ENCODE measurements around the gene BCORL1. TPM values are rescaled to one million over a fixed set of nuclear protein-coding genes. Genes with fewer than 3 reads are reported as not detected.

BCORL1 gene
- total RNA-seq, 1 donor from 2014 or later: 6.1 TPM

GRCh38 chrX:129959493-129959832, 23.0 kb upstream of the BCORL1 start:
- intact Hi-C loops (cut with micrococcal nuclease): no loop called here

- intact Hi-C loops (cut with micrococcal nuclease): loop anchor here (1.0 kb wide), 6 partner anchors 9 to 941 kb away; partner anchors contain the start of genes BCORL1 and ZNF280C
Observed at GRCh38 chrX:129961180-129962083, 21.0 kb upstream of the BCORL1 start.

GRCh38 chrX:129963729-129964128, 18.7 kb upstream of the BCORL1 start:
- intact Hi-C loops (cut with micrococcal nuclease): no loop called here

GRCh38 chrX:129965166-129965565, 17.3 kb upstream of the BCORL1 start:
- intact Hi-C loops (cut with micrococcal nuclease): no loop called here

GRCh38 chrX:129968968-129969367, 13.5 kb upstream of the BCORL1 start:
- intact Hi-C loops (cut with micrococcal nuclease): no loop called here

DNA sequence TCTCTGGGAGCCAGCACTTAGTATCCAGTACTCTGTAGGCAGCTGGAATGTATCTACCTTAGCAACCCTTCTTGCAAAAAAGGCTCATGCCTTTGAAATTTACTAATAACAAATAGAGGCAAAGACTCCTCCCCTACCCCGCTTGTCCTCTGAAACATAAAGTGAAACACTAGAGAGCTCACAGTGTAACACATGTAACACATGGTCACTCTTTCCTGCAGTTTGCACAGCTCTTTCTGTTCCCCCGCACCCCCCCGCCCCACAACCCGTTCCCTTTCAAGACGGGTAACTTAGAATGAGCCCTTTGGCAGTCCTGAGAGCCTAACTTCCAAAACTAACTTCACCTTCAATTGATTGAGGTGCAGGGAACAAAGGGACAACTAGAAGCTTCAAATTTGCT, 6.0 kb upstream of the BCORL1 start:
- intact Hi-C loops (cut with micrococcal nuclease): no loop called here

- intact Hi-C loops (cut with micrococcal nuclease): no loop called here
Observed at GRCh38 chrX:129979207-129979920, 3.1 kb upstream of the BCORL1 start.

GRCh38 chrX:129980001-129980401, 2.4 kb upstream of the BCORL1 start:
- intact Hi-C loops (cut with micrococcal nuclease): loop anchor here (5.0 kb wide), 2 partner anchors 287 to 378 kb away; partner anchors contain the start of gene ZNF280C

DNA sequence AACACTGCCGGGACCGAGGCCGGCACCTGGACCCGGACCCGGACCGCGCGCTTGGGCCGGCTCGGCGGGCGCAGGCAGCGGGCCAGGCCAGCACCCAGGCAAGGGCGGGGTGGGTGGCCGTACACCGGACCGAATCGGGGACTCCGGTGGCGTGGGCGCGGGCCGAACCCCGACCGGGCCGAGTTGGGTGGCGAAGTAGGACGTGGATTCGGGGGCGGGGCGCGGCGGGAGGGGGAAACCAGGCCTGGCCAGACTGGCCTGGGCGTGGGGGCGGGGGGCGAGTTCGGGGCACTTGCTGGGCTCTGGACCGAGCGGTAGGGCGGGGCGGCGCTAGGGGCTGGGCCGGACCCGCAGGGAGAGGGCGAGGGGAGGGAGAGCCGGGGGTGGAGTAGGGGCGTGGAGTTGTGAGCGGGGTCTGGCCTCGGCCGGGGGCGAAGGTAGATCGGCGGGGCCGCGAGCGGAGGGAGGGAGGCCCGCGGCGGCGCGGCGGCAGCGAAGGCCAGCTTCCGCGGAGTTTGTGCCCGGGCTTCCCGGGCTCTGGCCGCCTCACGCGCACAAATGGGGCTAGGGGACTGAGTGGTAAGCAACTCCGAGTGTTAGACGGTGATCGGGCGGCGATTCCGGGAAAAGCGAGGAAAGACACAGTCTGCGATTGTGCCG, 1.8 kb upstream of the BCORL1 start:
- intact Hi-C loops (cut with micrococcal nuclease): loop anchor here (5.0 kb wide), 2 partner anchors 287 to 378 kb away; partner anchors contain the start of gene ZNF280C

DNA sequence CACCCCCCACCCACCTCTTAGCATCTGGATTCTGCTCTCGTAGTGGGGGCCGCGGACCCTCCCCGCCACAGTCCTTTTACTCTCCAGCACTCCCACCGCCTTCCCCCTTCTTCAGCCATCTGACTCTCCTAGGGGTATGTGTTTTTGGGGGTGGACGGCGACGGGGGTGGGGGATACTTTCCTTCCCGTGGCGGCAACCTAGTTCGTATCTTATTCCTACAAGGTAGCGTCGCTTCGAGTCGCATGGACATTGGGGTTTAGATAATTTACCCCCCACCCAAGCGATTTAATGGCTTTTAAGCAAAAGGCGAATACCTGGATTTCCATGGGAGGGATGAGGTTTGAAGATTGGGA, 1.3 kb upstream of the BCORL1 start:
- intact Hi-C loops (cut with micrococcal nuclease): loop anchor here (5.0 kb wide), 2 partner anchors 286 to 379 kb away; partner anchors contain the start of gene ZNF280C

DNA sequence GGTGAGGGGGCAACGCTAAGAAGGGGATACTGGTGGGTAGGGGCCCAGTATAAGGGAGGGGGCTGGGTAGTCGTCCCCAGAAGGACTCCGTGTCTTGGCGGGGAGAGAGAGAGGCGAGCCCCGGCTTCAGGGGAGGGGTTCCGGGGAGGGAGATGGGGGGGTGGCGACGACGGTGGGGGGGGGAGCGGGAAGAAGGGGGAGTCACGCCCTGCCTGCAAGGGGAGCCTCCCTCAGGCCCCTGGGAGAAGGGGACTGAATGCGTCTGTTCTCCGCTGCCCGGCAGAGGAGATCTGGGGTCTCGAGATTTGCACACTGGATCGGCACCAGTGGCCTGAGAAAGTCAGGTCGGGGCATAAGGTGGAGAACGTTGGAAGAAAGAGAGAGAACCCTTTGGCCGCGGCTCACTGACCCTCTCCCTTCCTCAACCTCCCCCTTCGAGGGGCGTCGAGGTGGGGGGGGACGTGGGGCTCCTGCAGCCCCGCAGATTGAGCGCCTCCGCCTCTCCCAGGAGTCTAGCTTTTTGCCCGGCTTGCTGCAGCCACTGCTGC, 609 bp upstream of the BCORL1 start:
- intact Hi-C loops (cut with micrococcal nuclease): loop anchor here (1.0 to 5.0 kb wide), 13 partner anchors 21 to 380 kb away; partner anchors contain the start of genes SASH3, UTP14A, ZDHHC9 and ZNF280C

DNA sequence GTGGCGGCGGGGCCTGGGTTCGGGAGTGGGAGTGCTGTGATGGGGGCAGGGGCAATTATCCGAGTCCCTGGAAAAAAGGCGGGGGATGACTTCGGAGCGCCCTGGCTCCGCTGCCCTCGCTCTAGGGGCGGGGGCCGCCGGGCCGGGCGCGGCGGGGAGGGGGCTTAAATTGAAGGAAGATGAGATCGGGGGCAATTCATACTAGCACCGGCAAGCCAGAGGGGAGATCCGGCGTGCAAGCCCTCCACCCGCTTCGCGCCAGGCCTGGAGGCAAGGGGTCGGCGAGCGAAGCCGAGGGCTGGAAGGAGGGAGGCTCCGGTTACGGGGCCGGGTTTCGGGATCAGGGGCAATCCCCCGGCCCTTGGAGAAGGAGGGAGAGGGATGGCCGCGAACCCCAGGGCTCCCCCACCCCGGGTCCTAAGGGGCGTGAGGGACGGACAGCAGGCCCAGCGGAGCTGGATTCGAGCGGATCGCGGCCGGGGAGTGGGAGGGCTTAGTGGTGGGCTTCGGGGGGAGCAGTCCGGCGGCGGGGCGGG, 1.2 kb downstream of the BCORL1 start:
- intact Hi-C loops (cut with micrococcal nuclease): loop anchor here (2.0 to 5.0 kb wide), 5 partner anchors 31 to 381 kb away; partner anchors contain the start of genes SASH3 and ZNF280C

- intact Hi-C loops (cut with micrococcal nuclease): loop anchor here (5.0 kb wide), 2 partner anchors 283 to 382 kb away; partner anchors contain the start of gene ZNF280C
Observed at GRCh38 chrX:129984111-129984958, 1.9 kb downstream of the BCORL1 start.

GRCh38 chrX:129987871-129988270, 5.4 kb downstream of the BCORL1 start:
- intact Hi-C loops (cut with micrococcal nuclease): no loop called here

DNA sequence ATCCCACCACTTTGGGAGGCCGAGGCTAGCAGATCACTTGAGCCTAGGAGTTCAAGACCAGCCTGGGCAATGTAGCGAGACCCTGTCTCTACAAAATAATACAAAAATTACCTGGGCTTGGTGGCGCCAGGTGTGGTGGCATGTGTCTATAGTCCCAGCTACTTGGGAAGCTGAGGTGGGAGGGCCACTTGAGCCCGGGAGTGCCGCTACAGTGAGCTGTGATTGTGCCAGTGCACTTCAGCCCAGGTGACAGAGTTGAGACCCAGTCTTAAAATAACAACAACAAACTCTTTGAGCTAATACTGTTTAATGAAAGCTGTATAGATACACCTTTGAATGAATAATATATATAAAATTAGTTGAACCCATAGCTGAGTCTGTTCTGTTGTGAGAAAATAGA, 9.7 kb downstream of the BCORL1 start:
- intact Hi-C loops (cut with micrococcal nuclease): no loop called here

- intact Hi-C loops (cut with micrococcal nuclease): no loop called here
Observed at GRCh38 chrX:129996120-129996519, 13.7 kb downstream of the BCORL1 start.

GRCh38 chrX:129997086-129997485, 14.7 kb downstream of the BCORL1 start:
- intact Hi-C loops (cut with micrococcal nuclease): no loop called here

GRCh38 chrX:129998021-129998420, 15.6 kb downstream of the BCORL1 start:
- intact Hi-C loops (cut with micrococcal nuclease): no loop called here

DNA sequence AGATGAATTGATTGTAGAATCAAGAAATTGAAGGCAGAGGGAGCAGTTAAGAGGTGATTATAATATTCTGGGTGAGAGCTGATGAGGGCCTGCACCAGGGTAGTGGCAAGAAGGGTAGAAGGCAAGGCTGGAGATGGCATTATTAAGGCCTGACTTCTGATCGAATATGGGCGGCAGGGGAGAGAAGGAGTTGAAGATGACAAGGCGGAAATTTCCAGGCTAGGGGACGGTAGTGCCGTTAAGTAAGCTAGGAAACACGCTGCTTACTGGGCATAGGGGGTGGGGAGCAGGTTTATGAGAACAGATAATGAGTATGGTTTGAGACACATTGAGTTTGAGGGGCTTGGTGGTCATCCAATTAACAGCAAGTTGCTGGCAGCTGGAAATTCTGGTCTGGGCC, 19.5 kb downstream of the BCORL1 start:
- intact Hi-C loops (cut with micrococcal nuclease): no loop called here

DNA sequence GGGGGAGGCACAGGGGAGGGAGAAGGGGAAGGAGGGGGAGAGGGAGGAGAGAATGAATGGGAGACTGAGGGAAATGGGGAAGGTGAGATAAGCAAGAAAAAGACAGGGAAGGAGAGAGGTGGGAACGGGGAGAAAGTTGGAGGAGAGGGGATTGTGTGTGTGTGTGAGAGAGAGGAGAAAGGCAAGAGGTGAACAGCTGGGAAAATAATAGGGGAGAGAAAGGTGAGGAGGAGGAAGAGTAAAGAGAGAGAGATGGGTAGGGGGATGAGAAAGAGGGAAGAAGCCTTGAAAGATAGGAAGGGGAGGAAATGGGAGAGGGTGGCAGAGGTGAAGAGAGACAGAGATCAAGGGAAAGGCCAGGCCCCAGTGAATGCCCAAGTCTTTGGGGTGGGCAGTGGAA, 20.1 kb downstream of the BCORL1 start:
- intact Hi-C loops (cut with micrococcal nuclease): no loop called here
